Fibroblast of lung (primary cell): ENCODE measurements around the gene CCR5. TPM values are rescaled to one million over a fixed set of nuclear protein-coding genes. Genes with fewer than 3 reads are reported as not detected.

ENCODE experiments used
- DNase-seq, 2 donors: peaks; one replicate each; pipeline versions ENCODE4 v3.0.0 to v3.0.0-alpha.2; 2010; ENCODE audit warnings: low read depth in 2 of 2
- H2AFZ ChIP-seq: 2 replicates; pipeline ENCODE4 v1.5.1; 2012; ENCODE audit warnings: low read length, control low read depth, inconsistent platforms
- H3K27ac ChIP-seq: 2 replicates; pipeline ENCODE4 v1.5.1; 2011; ENCODE audit warnings: low read length, control low read depth; ENCODE audit not compliant: insufficient read depth
- H3K27me3 ChIP-seq: 2 replicates; pipeline ENCODE4 v1.5.1; 2011; ENCODE audit warnings: mild to moderate bottlenecking, low read length; ENCODE audit not compliant: control insufficient read depth, insufficient read depth
- H3K36me3 ChIP-seq: 2 replicates; pipeline ENCODE4 v1.5.1; 2011; ENCODE audit warnings: low read length; ENCODE audit not compliant: control insufficient read depth, insufficient read depth
- H3K4me1 ChIP-seq: 2 replicates; pipeline ENCODE4 v1.5.1; 2011; ENCODE audit warnings: low read length; ENCODE audit not compliant: control insufficient read depth, insufficient read depth; ENCODE audit errors: extremely low read depth
- H3K4me2 ChIP-seq: 2 replicates; pipeline ENCODE4 v1.5.1; 2011; ENCODE audit warnings: low read length, control low read depth; ENCODE audit not compliant: insufficient read depth; ENCODE audit errors: extremely low read depth
- H3K4me3 ChIP-seq, 4 experiments: fragments of 200-600 bp in 1 of 4; sonication (generic) in 1 of 4; replicated peaks in 1 of 4; 2 replicates each; pipeline ENCODE4 v1.5.1; 2011 to 2016; ENCODE audit warnings: low read length in 4 of 4, low read depth in 3 of 4, mild to moderate bottlenecking in 3 of 4, control low read depth in 2 of 4, inconsistent platforms in 1 of 4, mixed read lengths in 1 of 4; ENCODE audit not compliant: insufficient read depth in 1 of 4; ENCODE audit errors: control extremely low read depth in 1 of 4
- H3K79me2 ChIP-seq: 2 replicates; pipeline ENCODE4 v1.5.1; 2012; ENCODE audit warnings: mild to moderate bottlenecking, low read length, inconsistent platforms; ENCODE audit not compliant: control insufficient read depth, insufficient read depth
- H3K9ac ChIP-seq: 2 replicates; pipeline ENCODE4 v1.5.1; 2011; ENCODE audit warnings: mild to moderate bottlenecking, low read length, control low read depth; ENCODE audit not compliant: insufficient read depth
- H3K9me3 ChIP-seq: 2 replicates; pipeline ENCODE4 v1.5.1; 2012; ENCODE audit warnings: low read depth, low read length; ENCODE audit not compliant: control insufficient read depth, insufficient read depth
- H4K20me1 ChIP-seq: 2 replicates; pipeline ENCODE4 v1.5.1; 2011; ENCODE audit warnings: low read length; ENCODE audit not compliant: control insufficient read depth, insufficient read depth; ENCODE audit errors: extremely low read depth
- CTCF ChIP-seq, 2 donors: IDR thresholded peaks in 1 of 2; conservative IDR thresholded peaks in 1 of 2; 1 replicate in 1 of 2; 2 replicates in 1 of 2; pipeline ENCODE4 v1.5.1; 2011 to 2012; ENCODE audit warnings: low read length in 2 of 2, control low read depth in 1 of 2, inconsistent platforms in 1 of 2, low read depth in 1 of 2, mild to moderate bottlenecking in 1 of 2
- EZH2 ChIP-seq: IDR thresholded peaks from 2 replicates; pipeline ENCODE4 v1.5.1; 2012; ENCODE audit warnings: low read length, control low read depth, mild to moderate bottlenecking; ENCODE audit errors: missing control alignments
- polyA plus RNA-seq, 2 donors: library from polyadenylated mRNA; depleted of rRNA in 1 of 2; stranded (reverse) in 1 of 2; unstranded in 1 of 2; fragments of >200 nt; gene quantifications; 2 replicates each; pipeline ENCODE4 v1.2.1, GENCODE V29; 2011 to 2012; ENCODE audit warnings: missing spikeins in 1 of 2
- total RNA-seq: library from RNA; depleted of rRNA; stranded (reverse); fragments of >200 nt; gene quantifications from 2 replicates; pipeline ENCODE4 v1.2.1, GENCODE V29; 2014

CCR5 gene
- total and polyA plus RNA-seq, 2 donors (not counting 1 experiment from before 2014, with no cell fraction given), result under 0.01 to 0.15 TPM

- no peak for TF ChIP-seq EZH2
- no peak for TF ChIP-seq CTCF (conservative IDR thresholded peaks at IDR 0.05 in 1 of 2, IDR thresholded peaks at IDR 0.05 in 1 of 2; ENCODE audit: low read depth in 1 of 2, low read length in 2 of 2)
- Histone ChIP-seq H3K79me2 (no peaks in the 10 kb centered on the region), H3K9me3 (no peaks in the 10 kb centered on the region), H4K20me1 (no peaks in the 10 kb centered on the region), H3K27me3 (peaks cover 8% of the 10 kb centered on the region), H3K36me3 (no peaks in the 10 kb centered on the region), H3K4me3 (no peak overlapping the region), H3K4me2 (no peak overlapping the region), H3K27ac (no peak overlapping the region), H3K9ac (no peak overlapping the region), H2AFZ (no peak overlapping the region), H3K4me1 (no peaks in the 10 kb centered on the region)
- DNase-seq, result no peak
These were observed 19.1 kb upstream of the CCR5 start for GRCh38 chr3:46351646-46352045.

- no peak overlapping the region for H2AFZ ChIP-seq
- no peaks in the 10 kb centered on the region for H3K36me3 ChIP-seq
- H3K4me1 ChIP-seq, result no peaks in the 10 kb centered on the region
- H3K27me3 ChIP-seq, result peaks cover 10% of the 10 kb centered on the region
- H3K27ac ChIP-seq, result no peak overlapping the region
- TF ChIP-seq CTCF (conservative IDR thresholded peaks at IDR 0.05 in 1 of 2, IDR thresholded peaks at IDR 0.05 in 1 of 2; ENCODE audit: low read depth in 1 of 2, low read length in 2 of 2) (no peak), EZH2 (no peak)
- no peak overlapping the region for H3K9ac ChIP-seq
- H3K79me2 ChIP-seq, result no peaks in the 10 kb centered on the region
- no peaks in the 10 kb centered on the region for H3K9me3 ChIP-seq
- no peaks in the 10 kb centered on the region for H4K20me1 ChIP-seq
- DNase-seq, result no peak
- H3K4me2 ChIP-seq, result no peak overlapping the region
- H3K4me3 ChIP-seq, result no peak overlapping the region
These were observed 17.7 kb upstream of the CCR5 start for GRCh38 chr3:46353090-46353489.

- Histone ChIP-seq H3K27ac (no peak within 1 kb of the TSS), H3K9me3 (no peaks in the 10 kb centered on the region), H3K4me2 (no peak within 1 kb of the TSS), H3K4me1 (no peaks in the 10 kb centered on the region), H2AFZ (no peak within 1 kb of the TSS), H3K36me3 (no peaks in the 10 kb centered on the region), H4K20me1 (no peaks in the 10 kb centered on the region), H3K27me3 (peaks cover 10% of the 10 kb centered on the region), H3K9ac (no peak within 1 kb of the TSS), H3K79me2 (no peaks in the 10 kb centered on the region), H3K4me3 (no peak within 1 kb of the TSS)
- peak in 1 of 2 donors; percentile 9 for DNase-seq
- TF ChIP-seq CTCF (conservative IDR thresholded peaks at IDR 0.05 in 1 of 2, IDR thresholded peaks at IDR 0.05 in 1 of 2; ENCODE audit: low read depth in 1 of 2, low read length in 2 of 2), result no peak
These were observed 16.9 kb upstream of the CCR5 start, which contains the start of gene CCR2 for GRCh38 chr3:46353647-46354410. CCR2 (plus strand) TSS chr3:46354111; CDS start chr3:46357528, 3,417 bp downstream.
